Measurements from ENCODE around the gene CMA1. TPM values are rescaled to one million over a fixed set of nuclear protein-coding genes. Genes with fewer than 3 reads are reported as not detected.

CMA1 gene, protein sequence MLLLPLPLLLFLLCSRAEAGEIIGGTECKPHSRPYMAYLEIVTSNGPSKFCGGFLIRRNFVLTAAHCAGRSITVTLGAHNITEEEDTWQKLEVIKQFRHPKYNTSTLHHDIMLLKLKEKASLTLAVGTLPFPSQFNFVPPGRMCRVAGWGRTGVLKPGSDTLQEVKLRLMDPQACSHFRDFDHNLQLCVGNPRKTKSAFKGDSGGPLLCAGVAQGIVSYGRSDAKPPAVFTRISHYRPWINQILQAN
- total RNA-seq (2014; rRNA removed; shearing (Covaris generic)), result not detected in 2 replicates
- polyA plus RNA-seq (2016; fragmentation: Nextera tagmentation; extraction: Ambion mirVana), result not detected in 2 replicates
- long read RNA-seq, result 0 reads

DNA sequence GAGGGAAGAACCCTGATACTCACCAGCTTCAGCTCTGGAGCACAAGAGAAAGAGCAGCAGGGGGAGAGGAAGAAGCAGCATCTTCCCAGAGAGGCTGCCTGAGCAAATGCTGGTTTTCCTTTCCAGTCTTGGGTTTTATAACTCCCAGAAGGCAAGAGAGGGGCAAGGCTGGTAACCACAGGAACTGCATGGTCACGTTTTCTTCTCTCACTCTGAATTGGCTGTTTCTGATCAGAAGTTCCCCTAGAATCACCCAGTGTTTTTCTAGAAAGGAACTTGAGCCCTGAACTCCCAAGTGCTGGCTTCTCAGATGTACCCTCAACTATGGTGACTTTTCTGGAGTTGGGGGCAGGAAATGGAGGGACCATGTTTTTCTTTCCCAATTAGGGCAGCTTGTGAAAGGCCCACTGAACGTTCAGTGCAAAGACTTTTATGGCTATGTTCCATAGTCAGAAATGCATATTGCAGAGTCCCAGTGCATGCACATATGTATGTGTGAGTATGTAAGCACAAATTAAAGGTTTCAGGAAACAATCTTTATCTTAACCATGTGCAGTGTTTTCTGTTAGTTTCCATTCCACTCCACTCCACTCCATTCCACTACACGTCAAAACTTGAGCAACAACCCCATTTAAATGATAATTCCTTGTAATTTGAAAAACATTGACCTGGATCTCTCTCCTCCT lies at the start of gene CMA1:
Gene CMA1 (minus strand): TSS at position 111 of the 686 bp plus-strand sequence. CDS start 30 bp downstream, at position 81.
- Histone ChIP-seq H4K20me1 (replicated peaks; ENCODE audit: insufficient read depth) (peaks cover 3% of the 10 kb centered on the region; the same call in 1 of the 2 replicates), H3K9me2 (ENCODE audit: insufficient read depth) (0 out of 2 replicates have a peak, but pooled peaks cover 7% of the 10 kb centered on the region), H3F3A (replicated peaks; ENCODE audit: low read depth) (no peaks in the 10 kb centered on the region), H3K4me2 (no peak within 1 kb of the TSS), H3K27ac (ENCODE audit: low read depth) (no peak within 1 kb of the TSS), H3K4me3 (no peak within 1 kb of the TSS), H3K79me2 (replicated peaks; ENCODE audit: insufficient read depth) (no peaks in the 10 kb centered on the region), H2AFZ (peak within 1 kb of the TSS; percentile 24; the same call in 1 of the 2 replicates), H3K36me3 (ENCODE audit: insufficient read depth) (no peaks in the 10 kb centered on the region), H3K4me1 (ENCODE audit: insufficient read depth) (0 out of 2 replicates have a peak, but pooled peaks cover 5% of the 10 kb centered on the region), H3K27me3 (ENCODE audit: insufficient read depth) (no peaks in the 10 kb centered on the region)
- Mint-ChIP-seq H3K27me3 (ENCODE audit: insufficient read depth, low read depth, poor library complexity) (peaks cover 5% of the 10 kb centered on the region), H3K4me1 (peaks cover 3% of the 10 kb centered on the region), H3K27ac (no peak within 1 kb of the TSS), H3K4me3 (no peak within 1 kb of the TSS), H3K36me3 (ENCODE audit: low read depth) (no peaks in the 10 kb centered on the region), H3K9me3 (no peaks in the 10 kb centered on the region; the same call in 1 of the 3 replicates)
- no peak for DNase-seq (ENCODE audit: low spot score)
- no peak for ATAC-seq
- no peak for TF ChIP-seq NANOG (IDR thresholded peaks at IDR 0.05; ENCODE audit: borderline replicate concordance)
- TF ChIP-seq, protein P1, sequence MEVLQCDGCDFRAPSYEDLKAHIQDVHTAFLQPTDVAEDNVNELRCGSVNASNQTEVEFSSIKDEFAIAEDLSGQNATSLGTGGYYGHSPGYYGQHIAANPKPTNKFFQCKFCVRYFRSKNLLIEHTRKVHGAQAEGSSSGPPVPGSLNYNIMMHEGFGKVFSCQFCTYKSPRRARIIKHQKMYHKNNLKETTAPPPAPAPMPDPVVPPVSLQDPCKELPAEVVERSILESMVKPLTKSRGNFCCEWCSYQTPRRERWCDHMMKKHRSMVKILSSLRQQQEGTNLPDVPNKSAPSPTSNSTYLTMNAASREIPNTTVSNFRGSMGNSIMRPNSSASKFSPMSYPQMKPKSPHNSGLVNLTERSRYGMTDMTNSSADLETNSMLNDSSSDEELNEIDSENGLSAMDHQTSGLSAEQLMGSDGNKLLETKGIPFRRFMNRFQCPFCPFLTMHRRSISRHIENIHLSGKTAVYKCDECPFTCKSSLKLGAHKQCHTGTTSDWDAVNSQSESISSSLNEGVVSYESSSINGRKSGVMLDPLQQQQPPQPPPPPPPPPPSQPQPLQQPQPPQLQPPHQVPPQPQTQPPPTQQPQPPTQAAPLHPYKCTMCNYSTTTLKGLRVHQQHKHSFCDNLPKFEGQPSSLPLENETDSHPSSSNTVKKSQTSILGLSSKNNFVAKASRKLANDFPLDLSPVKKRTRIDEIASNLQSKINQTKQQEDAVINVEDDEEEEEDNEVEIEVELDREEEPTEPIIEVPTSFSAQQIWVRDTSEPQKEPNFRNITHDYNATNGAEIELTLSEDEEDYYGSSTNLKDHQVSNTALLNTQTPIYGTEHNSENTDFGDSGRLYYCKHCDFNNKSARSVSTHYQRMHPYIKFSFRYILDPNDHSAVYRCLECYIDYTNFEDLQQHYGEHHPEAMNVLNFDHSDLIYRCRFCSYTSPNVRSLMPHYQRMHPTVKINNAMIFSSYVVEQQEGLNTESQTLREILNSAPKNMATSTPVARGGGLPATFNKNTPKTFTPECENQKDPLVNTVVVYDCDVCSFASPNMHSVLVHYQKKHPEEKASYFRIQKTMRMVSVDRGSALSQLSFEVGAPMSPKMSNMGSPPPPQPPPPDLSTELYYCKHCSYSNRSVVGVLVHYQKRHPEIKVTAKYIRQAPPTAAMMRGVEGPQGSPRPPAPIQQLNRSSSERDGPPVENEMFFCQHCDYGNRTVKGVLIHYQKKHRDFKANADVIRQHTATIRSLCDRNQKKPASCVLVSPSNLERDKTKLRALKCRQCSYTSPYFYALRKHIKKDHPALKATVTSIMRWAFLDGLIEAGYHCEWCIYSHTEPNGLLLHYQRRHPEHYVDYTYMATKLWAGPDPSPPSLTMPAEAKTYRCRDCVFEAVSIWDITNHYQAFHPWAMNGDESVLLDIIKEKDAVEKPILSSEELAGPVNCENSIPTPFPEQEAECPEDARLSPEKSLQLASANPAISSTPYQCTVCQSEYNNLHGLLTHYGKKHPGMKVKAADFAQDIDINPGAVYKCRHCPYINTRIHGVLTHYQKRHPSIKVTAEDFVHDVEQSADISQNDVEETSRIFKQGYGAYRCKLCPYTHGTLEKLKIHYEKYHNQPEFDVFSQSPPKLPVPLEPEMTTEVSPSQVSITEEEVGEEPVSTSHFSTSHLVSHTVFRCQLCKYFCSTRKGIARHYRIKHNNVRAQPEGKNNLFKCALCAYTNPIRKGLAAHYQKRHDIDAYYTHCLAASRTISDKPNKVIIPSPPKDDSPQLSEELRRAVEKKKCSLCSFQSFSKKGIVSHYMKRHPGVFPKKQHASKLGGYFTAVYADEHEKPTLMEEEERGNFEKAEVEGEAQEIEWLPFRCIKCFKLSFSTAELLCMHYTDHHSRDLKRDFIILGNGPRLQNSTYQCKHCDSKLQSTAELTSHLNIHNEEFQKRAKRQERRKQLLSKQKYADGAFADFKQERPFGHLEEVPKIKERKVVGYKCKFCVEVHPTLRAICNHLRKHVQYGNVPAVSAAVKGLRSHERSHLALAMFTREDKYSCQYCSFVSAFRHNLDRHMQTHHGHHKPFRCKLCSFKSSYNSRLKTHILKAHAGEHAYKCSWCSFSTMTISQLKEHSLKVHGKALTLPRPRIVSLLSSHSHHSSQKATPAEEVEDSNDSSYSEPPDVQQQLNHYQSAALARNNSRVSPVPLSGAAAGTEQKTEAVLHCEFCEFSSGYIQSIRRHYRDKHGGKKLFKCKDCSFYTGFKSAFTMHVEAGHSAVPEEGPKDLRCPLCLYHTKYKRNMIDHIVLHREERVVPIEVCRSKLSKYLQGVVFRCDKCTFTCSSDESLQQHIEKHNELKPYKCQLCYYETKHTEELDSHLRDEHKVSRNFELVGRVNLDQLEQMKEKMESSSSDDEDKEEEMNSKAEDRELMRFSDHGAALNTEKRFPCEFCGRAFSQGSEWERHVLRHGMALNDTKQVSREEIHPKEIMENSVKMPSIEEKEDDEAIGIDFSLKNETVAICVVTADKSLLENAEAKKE (CRISPR knock-in tag; IDR thresholded peaks at IDR 0.05), result no peak
- TF ChIP-seq CREB1 (CRISPR knock-in tag; IDR thresholded peaks at IDR 0.05; ENCODE audit: low read depth), result no peak
- no peak for TF ChIP-seq POLR2AphosphoS5 (IDR thresholded peaks at IDR 0.05; ENCODE audit: low read depth)
- TF ChIP-seq EZH2phosphoT487 (IDR thresholded peaks at IDR 0.05; ENCODE audit: unreplicated experiment), result no peak
- TF ChIP-seq EZH2 (IDR thresholded peaks at IDR 0.05; ENCODE audit: low read depth, unreplicated experiment), result no peak
- TF ChIP-seq STAT1 (IDR thresholded peaks at IDR 0.05; ENCODE audit: unreplicated experiment), result no peak
- no peak for TF ChIP-seq ZNF114 (CRISPR knock-in tag; IDR thresholded peaks at IDR 0.05)
- TF ChIP-seq ZNF331 (CRISPR knock-in tag; IDR thresholded peaks at IDR 0.05; ENCODE audit: low read depth), result no peak
- TF ChIP-seq, protein P2, sequence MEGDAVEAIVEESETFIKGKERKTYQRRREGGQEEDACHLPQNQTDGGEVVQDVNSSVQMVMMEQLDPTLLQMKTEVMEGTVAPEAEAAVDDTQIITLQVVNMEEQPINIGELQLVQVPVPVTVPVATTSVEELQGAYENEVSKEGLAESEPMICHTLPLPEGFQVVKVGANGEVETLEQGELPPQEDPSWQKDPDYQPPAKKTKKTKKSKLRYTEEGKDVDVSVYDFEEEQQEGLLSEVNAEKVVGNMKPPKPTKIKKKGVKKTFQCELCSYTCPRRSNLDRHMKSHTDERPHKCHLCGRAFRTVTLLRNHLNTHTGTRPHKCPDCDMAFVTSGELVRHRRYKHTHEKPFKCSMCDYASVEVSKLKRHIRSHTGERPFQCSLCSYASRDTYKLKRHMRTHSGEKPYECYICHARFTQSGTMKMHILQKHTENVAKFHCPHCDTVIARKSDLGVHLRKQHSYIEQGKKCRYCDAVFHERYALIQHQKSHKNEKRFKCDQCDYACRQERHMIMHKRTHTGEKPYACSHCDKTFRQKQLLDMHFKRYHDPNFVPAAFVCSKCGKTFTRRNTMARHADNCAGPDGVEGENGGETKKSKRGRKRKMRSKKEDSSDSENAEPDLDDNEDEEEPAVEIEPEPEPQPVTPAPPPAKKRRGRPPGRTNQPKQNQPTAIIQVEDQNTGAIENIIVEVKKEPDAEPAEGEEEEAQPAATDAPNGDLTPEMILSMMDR (conservative IDR thresholded peaks at IDR 0.05; ENCODE audit: low read depth in 2 of 2), result no peak
- TF ChIP-seq, protein P3, sequence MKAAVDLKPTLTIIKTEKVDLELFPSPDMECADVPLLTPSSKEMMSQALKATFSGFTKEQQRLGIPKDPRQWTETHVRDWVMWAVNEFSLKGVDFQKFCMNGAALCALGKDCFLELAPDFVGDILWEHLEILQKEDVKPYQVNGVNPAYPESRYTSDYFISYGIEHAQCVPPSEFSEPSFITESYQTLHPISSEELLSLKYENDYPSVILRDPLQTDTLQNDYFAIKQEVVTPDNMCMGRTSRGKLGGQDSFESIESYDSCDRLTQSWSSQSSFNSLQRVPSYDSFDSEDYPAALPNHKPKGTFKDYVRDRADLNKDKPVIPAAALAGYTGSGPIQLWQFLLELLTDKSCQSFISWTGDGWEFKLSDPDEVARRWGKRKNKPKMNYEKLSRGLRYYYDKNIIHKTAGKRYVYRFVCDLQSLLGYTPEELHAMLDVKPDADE (IDR thresholded peaks at IDR 0.05), result no peak

All from GM23338 (cell line).